GM21723 (cell line): ENCODE measurements around the gene PAK4.

ENCODE experiments used
- ATAC-seq: cut with Tn5 transposase; IDR thresholded peaks from one replicate; pipeline ENCODE4 v1.9.1; 2021; ENCODE audit warnings: mild to moderate bottlenecking, moderate library complexity; ENCODE audit not compliant: unreplicated experiment

PAK4 gene

GRCh38 chr19:39175564-39175963 lies 50.0 kb downstream of the PAK4 start:
- ATAC-seq, result no peak

DNA sequence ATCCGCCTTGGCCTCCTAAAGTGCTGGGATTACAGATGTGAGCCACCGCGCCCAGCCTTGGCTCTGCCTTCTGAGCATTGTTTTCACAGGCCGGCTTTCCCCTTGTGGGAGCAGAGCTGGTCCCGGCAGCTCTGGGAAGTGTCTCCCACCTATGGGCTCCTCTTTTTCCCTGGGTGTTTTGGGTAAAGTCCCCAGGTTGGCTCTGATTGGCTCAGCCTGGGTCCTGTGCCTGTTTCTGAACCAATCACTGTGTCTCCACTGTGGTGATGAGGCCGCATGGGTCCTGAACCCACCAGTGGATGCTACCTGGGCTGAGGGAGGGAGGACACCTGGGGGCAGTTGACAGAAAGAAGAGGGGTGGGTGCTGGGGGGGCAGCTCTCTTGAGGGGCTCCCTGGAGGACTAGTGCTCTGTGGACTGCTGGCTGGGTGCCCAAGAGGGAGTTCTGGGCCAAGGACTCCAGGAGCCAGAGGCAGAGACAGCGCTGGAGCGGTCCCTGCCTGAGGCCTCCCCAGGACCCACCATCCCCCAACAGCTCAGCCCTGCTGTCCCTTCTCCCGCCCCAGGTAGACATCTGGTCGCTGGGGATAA lies 51.6 kb downstream of the PAK4 start:
- no peak for ATAC-seq

- no peak for ATAC-seq
Observed at GRCh38 chr19:39177736-39178135, 52.1 kb downstream of the PAK4 start.

- ATAC-seq, result no peak
Observed at GRCh38 chr19:39178296-39179006, 52.9 kb downstream of the PAK4 start.

DNA sequence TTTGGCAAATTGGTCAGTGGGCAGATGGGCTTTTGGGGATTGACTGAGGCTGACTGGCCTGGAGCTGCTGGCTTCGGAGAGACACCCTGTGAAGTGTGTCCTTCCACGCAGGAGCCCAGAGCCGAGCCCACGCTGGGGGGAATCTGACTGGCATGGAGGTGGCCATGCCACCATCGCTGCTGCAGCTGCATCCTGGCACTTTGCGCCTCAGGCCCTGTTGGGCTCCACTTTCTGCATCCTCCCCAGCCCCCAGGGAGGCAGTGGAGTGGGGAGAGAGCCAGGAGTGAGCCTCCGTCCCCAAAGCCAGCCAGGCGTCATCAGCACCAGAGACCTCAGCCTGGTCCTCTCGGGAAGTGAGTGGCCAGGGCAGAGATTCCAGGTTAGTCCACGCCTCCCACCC lies 54.2 kb downstream of the PAK4 start:
- no peak for ATAC-seq

- no peak for ATAC-seq
Observed at GRCh38 chr19:39180749-39181148, 55.2 kb downstream of the PAK4 start.

DNA sequence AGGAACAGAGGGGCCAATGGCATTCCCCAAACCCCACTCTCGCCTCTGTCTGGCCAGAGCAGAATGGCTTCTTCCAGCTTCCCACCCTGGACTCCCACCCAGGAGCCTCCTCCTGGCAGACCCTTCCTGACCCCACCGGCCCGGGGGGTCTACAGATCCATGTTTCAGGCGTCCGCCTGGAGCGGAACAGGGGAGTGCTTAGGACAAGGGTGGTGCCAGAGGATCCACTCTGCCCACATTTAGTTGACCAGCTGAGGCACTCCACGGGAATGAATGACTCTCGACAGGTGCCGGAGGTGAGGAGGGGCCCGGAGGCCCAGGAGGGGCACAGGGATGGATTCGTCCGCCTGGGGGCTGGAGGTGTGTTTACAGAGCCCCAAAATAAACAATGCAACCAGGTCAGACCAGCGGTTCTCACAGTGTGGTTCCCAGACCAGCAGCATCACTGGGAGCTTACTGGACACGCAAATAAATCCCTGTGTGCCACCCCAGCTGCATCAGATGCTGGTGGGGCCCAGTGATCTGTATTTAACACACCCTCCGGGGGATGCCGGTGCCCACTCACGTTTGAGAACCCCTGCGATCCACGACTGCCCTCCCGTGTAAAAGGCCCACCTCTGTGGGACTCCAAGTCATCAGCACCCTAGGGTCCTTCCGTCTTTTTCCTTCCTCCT lies 56.1 kb downstream of the PAK4 start:
- no peak for ATAC-seq

GRCh38 chr19:39182174-39182505 lies 56.6 kb downstream of the PAK4 start:
- ATAC-seq, result no peak

- no peak for ATAC-seq
Observed at GRCh38 chr19:39183104-39183503, 57.5 kb downstream of the PAK4 start.

- ATAC-seq, result no peak
Observed at GRCh38 chr19:39186391-39186790, 60.8 kb downstream of the PAK4 start.

DNA sequence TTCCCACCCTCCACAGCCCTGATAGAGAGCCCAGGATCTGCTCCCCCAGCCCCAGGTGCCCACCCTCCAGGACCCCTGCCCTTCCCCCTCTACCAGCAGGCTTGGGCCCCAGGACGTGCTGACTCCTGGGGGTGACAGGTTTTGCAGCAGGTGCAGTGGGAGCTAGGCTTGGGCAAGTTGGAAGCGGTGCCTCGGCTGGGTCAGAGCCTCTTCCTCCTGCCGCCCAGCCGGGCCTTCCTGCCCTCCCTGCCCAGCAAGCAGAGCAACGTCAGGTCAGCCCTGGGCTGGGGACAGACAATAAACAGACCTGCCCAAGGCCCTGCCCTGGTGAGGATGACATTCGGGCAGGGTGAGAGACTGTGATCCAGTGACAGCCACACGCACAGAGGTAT lies 62.0 kb downstream of the PAK4 start:
- ATAC-seq, result no peak

GRCh38 chr19:39188960-39189359 lies 63.4 kb downstream of the PAK4 start:
- no peak for ATAC-seq

DNA sequence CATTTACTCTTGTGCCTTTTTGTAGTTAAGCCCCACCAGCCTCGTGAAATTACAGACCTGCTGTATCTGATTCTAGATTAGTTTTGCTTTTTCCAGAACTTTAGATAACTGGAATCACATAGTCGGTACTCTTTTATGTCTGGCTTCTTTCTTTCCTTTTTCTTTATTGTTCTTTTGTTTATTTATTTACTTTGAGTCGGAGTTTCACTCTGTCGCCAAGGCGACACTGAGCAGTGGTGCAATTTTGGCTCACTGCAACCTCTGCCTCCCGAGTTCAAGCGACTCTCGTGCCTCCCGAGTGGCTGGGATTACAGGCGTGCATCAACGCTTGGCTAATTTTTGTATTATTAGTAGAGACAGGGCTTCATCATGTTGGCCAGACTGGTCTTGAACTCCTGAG lies 65.2 kb downstream of the PAK4 start:
- no peak for ATAC-seq

GRCh38 chr19:39192846-39193245 lies 67.3 kb downstream of the PAK4 start:
- no peak for ATAC-seq

DNA sequence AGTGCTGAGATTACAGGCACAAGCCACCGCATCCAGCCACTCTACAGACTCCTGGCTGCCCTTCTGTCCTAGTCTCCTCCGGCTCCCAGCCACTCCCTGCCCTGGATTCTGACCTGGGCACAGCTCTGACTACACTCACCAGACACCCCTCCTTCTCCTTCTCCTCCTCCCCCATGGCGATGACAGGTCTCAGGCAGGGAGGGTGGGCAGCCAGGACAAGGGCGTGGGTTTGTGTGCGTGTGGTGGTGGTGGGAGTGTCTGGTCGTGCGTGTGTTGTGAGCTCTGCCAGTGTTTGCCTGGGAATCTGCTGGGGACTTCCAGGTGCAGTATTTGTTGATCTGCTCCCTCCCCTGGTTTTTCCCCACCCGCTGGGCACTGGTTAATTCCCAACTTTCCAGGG lies 68.2 kb downstream of the PAK4 start:
- ATAC-seq, result no peak

DNA sequence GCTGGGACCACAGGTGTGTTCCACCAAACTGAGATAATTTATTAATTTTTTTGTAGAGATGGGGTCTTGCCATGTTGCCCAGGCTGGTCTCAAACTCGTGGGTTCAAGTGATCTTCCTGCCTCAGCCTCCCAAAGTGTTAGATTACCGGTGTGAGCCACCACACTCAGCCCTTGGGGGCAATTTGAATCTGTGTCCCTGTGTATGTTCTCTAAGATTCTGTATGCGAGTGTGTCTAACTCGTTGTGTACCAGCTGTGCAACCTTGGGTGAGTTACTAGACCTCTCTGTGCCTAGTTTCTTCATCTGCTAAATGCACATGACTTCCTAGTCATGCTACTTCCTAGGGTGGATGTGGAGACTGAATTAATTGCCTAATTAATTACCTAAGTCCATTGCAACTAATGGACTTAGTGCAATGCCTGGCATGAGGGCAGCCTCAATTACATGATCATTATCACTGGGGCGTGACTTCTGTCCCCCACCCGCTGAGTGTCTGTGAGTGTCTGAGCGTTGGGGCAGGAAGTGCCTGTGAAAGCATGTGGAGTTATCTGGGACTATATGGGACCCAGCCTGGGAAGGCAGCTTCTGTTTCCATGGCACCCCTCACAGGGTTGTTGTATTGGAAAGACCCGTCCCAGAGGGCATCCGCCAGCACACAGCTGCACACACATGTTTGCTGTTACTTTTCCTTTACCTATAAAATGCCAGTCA lies 69.4 kb downstream of the PAK4 start:
- ATAC-seq, result no peak

GRCh38 chr19:39195755-39196154 lies 70.2 kb downstream of the PAK4 start:
- no peak for ATAC-seq

- no peak for ATAC-seq
Observed at GRCh38 chr19:39196320-39196719, 70.7 kb downstream of the PAK4 start.

DNA sequence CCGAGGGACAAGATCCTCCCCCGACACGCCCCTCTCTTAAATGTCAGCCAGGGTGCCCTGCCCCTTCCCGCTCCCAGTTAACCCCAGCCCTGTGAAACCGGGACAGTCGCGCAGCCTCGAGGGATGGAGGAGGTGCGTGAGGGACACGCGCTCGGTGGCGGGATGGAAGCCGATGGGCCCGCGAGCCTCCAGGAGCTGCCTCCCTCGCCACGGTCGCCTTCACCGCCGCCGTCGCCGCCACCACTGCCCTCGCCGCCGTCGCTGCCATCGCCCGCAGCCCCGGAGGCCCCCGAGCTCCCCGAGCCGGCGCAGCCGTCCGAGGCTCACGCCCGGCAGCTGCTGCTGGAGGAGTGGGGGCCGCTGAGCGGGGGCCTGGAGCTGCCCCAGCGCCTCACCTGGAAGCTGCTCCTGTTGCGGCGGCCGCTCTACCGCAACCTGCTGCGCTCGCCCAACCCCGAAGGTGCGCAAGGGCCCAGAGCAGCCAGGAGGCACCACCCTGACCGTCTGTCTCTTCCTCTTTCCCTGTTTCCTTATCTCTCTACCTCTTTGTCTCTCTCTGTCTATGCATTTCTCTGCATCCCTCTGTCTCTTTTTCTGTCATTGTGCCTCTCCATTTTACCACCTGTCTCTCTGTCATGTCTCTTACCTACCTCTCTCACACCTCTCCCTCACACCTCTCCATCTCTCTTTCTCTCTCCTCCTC lies 71.4 kb downstream of the PAK4 start, which contains the start of gene NCCRP1:
Gene NCCRP1, plus strand, starts transcription at position 105 of the 703 bp plus-strand sequence. Its CDS starts 19 bp downstream, at position 124.
- ATAC-seq, result no peak

GRCh38 chr19:39197808-39198207 lies 72.2 kb downstream of the PAK4 start:
- ATAC-seq, result no peak

DNA sequence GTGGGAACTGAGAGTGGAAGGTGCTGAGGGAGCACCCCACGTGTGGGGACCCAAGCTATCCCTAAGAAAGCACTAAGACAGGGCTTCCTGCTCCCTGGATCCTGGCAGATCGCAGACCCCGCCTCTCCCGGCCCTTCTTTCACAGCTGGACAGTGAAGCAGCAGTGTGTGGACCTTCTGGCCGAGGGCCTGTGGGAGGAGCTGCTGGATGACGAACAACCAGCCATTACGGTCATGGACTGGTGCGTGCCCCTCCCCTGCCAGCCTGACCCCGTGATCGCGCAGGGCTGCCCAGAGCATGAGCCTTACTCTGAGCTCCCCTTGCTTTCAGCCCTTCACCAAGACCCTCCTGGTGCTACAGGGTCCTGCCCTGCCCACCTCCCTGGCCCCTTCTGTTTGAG lies 73.4 kb downstream of the PAK4 start:
- ATAC-seq, result no peak
